GM21390 (cell line): ENCODE measurements around the gene IPO11.

ENCODE experiments used
- ATAC-seq: cut with Tn5 transposase; IDR thresholded peaks from one replicate; pipeline ENCODE4 v1.9.1; 2021; ENCODE audit not compliant: unreplicated experiment

Gene IPO11

DNA sequence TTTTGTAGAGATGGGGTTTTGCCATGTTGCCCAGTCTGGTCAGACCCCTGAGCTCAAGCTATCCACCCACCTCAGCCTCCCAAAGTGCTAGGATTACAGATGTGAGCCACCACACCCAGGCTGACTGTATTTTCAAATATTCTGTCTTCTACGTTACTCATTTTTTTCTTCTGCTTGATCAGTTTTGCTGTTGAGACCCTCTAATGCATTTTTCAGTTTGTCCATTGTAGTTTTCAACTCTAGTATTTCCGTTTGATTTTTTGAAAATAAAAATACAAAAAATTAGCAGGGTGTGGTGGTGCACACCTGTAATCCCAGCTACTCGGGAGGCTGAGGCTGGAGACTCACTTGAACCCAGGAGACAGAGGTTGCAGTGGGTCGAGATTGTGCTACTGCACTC, 155.6 kb downstream of the IPO11 start:
- ATAC-seq = no peak

DNA sequence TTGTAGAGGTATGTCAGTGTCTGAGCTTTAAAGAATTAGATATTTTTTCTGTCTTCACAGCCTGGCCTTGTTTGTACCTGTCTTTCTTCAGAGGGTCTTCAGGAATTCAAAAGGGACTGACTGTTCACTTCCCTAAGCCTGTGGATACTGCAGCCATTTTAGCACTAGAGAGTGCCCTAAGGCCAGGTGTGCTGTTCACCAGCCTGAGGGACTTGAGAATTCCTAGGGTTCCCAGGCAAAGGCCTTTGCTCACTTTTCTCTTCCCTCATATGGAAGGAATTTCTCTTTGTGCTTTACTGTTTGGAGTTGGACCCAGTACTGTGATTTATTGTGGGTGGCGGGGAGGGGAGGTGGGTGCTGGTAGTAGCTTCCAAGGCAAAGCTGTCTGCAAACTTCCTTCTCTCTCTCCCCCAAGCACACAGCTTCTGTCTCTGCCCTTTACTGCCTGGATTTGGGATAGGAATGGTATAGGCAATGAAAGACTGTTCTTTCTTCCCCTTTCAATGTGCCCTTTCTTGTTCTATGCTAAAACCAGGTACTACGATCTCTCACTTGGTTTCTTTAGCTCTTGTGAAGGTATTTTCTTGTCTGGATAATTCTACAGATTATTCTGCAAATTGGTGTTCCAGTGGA, 156.4 kb downstream of the IPO11 start:
- no peak for ATAC-seq

DNA sequence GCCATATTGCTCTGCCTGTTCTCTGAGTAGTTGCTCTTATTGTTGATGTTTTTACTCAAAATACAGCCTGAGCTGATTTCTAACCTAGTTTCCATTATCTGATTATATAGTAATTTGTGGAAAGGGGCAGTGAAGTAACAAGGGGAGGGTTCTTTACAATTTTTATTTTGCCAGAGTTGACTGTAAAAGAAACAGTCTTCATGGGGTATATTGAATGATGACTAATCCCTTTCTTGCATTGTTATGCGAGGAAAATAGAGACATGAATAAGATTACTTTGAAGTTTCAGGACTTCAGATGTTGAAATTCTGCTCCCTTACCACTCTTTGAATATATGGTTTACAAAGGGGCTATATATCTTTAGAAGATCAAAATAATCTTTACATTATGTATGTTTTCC, 156.9 kb downstream of the IPO11 start:
- no peak for ATAC-seq

DNA sequence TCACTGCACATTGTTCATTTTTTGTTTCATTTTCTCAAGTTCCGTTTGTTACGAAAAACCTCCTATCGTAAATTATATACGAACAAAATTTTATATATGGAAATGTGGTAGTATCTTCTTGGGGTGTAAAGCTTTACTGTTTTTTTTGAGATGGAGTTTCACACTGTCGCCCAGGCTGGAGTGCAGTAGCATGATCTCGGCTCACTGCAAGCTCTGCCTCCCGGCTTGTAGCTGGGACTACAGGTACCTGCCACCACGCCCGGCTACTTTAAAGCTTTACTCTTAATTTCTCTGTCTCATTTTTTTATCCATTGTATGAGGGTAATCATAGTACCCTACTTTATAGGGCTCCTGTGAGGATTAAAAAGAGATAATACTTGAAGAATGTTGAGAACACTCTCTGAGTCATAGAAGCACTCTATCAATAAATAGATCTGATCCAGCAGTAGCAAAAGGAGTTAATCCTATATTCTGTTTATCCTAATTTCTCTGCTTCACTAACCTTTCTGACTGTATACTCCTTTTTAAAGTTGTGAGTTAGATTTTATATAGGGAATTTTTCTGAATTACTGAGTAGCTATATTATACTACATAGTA, 160.5 kb downstream of the IPO11 start:
- ATAC-seq = no peak

DNA sequence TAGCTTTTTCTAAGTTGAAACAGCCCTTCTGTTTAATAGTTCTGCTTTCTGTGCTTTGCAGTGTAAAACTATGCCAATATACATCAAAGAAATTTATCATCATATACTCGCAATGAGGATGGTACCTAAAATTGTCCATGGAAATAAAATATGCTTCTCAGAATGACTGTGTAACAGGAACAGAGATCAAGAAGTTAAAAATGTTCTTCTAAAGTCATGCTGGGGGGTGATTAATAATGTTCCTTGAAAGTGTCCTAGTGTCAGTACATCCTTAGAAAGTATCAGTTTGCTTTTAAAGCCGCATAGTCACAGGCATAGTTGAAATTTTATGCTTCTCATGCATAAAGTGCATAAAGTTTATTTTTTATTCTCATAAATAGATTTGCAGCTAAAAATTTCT, 162.0 kb downstream of the IPO11 start:
- peak; percentile 57 for ATAC-seq

DNA sequence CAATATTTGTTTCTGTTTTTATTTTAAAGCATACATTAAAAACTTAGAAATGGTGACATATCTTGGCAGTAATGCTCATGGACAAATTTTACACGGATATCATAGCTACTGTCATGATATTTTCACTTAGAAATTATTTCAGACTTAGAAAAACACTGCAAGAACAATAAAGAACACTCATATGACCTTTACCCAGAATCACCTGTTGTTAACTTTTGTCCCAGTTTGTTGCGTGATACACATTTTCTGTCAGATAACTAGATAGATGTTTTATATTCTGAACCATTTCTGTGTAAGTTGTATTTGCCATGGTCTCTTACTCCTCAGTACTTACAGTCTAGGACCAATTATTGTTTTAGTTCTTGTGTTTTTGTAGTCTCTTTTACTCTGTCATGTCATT, 162.5 kb downstream of the IPO11 start:
- ATAC-seq = no peak

DNA sequence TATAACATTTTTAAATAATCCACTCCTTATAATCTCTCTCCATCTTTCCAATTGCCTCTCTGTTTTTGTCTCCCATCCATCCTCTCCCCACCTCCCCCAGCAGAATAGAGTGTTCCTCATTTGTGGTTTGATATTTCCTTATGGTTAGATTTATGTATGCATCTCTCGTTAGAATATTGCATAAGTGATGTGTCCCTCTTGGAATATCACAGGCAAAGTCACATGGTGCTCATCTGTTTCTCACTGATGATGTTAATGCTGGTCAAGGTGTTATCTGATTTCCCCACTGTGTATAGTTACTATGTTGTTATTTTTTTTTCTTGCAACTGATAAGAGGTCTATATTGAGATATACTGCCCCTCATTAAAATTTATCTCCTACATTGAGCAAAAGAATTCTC, 162.9 kb downstream of the IPO11 start:
- ATAC-seq = no peak

DNA sequence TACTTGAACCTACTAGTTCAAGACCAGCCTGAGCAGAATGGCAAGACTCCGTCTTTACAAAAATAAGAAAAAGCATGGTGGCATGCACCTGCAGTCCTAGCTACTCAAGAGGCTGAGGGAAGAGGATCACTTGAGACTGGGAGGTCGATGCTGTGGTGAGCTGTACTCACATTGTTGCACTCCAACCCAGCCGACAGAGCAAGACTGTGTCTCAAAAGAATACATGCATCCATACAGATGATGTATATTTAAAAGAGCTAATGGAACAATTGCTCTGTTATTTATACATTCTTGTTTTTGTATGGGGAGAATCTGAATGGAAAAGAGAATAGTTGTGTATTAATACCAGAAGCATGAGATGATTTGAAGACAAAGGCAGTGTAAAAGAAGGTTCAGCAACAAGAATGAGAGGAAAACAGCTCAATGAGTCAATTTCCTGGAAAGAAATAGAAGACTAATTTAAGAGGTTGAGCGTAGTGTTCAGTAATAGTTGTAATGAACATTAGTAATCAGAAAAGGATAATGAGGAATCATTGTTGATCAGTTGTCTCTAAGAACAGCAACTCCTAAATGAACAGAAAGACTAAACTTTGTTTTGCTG, 164.1 kb downstream of the IPO11 start:
- ATAC-seq = no peak

DNA sequence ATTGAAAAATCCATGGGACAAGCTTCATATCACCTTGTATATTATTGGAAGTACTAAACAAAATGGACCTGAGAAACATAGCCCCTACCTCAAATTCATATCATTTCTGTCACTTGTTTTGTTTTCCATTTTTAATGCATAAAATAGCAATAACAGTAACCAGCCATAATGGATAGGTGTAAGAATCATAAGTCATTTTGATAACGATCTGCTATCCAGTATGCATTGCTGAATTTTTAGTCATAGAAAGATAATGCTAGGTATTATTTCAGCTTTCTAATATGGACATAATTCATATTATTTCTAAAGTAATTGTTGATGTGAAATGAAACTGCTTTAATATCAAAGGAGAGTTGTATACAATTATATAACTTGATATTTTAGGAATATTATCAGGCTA, 164.9 kb downstream of the IPO11 start:
- no peak for ATAC-seq

DNA sequence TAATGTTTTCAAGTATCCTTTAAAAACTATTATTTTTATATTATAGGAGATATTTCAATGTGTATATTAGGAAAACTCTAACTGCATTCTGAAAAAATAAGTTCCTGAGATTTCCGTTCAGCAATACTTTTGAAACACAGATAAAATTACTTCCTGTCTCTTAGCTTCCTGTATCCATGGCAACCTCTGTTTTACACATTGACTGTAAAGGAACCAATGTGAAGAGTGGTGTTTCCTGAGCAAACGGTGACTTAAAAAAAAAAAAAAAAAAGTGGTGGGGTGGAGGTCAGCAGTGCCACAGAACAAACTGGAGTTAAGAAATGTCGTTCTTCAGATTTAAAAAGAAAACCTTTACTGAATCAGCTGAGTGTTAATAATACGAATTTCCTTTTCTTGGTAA, 166.0 kb downstream of the IPO11 start, which contains the start of gene LRRC70:
Gene LRRC70, plus strand, starts transcription at position 280 of the 400 bp plus-strand sequence. CDS start 620 bp downstream, outside the sequence.
- peak; percentile 87 for ATAC-seq

DNA sequence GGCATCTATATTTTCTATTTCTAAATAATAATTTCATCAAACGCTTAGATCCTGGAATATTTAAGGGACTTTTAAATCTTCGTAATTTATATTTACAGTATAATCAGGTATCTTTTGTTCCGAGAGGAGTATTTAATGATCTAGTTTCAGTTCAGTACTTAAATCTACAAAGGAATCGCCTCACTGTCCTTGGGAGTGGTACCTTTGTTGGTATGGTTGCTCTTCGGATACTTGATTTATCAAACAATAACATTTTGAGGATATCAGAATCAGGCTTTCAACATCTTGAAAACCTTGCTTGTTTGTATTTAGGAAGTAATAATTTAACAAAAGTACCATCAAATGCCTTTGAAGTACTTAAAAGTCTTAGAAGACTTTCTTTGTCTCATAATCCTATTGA, 167.2 kb downstream of the IPO11 start:
- ATAC-seq = no peak

DNA sequence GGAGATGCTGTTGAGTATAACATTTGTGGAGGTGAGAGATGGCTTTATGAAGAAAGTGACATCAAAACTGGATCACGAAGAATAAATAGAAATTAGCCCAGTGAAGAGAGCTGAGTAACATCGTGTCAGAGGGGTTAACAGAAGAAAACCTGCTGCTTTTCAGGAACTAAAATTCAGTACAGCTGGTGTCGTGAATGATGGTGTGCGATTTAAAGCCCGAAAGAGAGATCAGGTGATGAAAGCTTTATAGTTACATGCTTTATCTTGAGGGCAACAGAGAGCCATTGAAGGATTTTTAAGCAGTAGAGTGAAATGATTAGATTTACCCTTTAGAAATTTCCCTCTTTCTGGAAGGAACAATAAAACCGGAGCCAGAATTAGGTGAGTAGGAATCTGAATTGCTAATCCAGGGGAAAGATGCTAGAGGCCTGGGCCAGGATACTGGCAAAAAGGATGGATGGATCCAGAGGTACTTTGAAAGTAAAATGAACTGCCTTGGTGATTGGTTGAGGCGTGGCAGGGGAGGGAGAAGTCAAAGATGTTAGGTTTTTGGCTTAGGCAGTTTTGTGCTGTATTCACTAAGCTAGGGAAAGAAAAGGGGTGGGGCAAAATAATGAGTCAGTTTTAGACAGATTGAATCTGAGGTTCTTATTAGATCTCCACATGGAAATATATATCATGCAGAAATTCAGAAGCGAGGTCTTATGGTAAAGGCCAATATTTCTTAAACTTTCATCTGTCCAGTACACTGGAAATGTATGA, 169.5 kb downstream of the IPO11 start:
- ATAC-seq = no peak

DNA sequence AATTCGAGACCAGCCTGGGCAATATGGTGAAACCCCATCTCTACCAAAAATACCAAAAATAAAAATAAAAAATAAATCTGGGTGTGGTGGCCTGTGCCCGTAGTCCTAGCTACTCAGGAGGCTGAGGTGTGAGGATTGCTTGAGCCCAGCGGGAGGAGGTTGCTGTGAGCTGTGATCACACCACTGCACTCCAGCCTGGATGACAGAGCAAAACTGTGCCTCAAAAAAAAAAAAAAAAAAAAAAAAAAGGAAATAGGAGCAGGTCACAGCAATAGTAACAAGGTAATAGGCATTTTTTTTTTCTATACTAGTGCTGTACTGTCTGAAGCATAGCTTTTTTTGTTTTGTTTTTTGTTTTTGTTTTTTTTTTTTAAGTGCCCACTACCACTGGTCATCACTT, 171.8 kb downstream of the IPO11 start:
- no peak for ATAC-seq

DNA sequence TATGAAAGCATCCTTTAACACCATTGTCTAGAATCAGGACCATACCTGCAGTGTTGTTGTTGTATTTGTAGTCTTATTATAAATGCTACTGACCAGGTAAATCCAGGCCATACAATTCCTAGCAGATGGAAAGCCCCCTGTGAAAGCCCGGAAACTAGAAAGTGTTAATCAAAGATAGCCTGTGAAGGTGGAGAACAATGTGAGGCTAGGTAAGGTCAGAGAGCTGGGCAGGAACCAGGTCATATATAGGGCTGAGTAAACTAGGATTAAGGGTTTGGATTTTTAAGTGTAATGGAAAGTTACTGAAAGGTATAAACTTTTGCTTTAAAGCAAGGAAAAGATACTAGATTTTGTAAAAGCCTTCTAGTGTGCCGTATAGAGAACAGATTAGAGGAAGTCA, 172.7 kb downstream of the IPO11 start:
- no peak for ATAC-seq

DNA sequence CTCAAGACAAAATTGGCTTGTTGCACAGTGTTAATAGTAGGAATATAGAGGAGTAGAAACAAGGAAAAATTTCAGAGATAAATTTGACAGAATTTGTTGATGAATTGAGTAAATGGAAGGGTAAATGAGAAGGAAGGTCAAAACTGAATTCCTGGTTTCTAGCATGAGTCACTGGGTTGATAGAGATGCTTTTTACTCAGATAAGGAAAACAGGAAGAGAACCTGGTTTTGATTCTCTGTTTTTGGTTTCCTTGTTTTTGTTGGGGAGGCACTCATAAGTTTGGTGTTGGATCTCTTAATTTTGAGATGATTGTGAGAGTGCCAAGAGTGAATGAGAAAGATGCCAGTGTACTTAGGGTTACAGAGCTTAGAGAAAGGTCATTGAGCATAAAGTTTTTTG, 173.2 kb downstream of the IPO11 start:
- ATAC-seq = no peak

DNA sequence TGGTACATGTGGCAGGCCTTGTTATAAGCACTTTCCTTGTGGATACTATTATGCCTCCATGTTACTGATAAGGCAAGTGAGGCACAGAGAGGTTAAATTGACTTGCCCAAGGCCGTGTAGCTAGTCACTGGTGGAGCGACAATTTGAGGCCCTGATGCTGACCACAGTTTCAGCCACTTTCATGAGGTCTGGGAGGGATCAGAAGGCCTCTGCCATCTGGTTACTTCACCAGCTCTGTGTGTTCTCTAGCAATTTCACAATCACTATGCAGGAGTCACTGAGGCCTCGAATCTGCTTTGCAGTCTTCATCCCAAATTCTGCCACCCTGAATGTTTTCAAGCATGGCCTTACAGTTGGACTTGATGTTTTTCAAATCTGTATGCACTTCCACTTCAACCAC, 175.2 kb downstream of the IPO11 start:
- ATAC-seq = no peak

DNA sequence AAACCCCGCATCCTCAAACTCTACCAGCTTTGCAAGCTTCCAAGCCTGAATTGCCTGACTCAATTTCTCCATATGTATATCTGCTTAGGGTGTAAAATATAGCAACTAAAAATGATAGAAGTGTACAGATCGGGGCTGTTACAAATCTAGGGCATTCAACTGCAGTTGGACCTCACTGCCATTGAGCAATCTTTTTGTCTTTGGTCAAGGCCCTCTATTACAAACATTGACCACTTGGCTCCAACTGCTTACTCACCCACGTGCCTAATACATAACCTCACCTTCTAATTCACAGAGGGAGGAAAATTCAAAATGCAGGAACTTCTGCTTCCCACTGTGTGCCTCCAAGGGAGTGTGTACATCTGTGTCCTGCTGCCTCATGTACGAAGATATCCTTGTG, 176.1 kb downstream of the IPO11 start:
- ATAC-seq = no peak

DNA sequence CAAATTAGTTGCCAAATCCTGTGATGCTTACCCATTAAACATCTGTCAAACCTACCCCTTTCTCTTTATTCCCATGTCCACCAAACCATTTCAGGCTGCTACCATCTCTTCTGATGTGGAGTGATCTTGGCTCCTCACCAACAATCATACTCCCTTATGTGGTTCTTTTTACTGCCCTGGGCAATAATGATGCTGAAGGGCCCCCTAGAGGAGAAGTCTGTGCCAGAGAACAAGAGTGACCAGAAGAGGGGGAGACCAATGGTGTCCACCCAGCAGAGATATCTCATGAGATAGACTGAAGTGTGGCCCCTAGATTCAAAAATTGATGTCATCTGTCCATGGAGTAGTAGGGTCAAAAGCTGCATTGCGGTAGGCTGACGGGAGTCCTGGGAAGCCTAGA, 176.9 kb downstream of the IPO11 start:
- ATAC-seq = no peak

DNA sequence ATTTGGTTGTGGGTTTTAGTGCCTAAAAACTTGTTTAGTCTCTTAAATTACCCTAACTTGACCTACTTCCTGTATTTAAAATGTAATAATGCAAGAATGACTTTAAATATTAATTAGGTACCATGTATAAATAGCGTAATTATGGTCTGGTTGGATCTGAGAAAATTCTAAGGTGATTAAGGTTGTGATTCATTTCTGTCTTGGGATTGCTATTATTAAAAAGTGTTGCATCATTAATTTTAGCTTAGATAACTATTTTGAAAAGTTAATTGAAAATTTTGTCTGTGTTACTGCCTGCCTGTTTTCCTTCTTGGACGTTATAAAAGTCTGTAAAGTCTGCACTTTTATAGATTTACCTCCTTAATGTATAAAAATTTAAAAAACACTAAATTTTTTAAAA, 177.8 kb downstream of the IPO11 start:
- no peak for ATAC-seq

DNA sequence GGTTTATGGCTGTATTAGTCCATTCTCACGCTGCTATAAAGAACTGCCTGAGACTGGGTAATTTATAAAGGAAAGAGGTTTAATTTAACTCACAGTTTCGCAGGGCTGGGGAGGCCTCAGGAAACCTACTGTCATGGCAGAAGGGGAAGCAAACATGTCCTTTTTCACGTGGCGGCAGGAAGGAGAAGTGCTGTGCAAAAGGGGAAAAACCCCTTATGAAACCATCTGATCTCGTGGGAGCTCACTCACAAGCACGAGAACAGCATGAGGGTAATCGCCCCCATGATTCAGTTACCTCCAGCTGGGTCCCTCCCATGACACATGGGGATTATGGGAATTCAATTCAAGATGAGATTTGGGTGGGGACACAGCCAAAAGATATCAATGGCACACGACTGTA, 180.0 kb downstream of the IPO11 start:
- ATAC-seq = no peak

DNA sequence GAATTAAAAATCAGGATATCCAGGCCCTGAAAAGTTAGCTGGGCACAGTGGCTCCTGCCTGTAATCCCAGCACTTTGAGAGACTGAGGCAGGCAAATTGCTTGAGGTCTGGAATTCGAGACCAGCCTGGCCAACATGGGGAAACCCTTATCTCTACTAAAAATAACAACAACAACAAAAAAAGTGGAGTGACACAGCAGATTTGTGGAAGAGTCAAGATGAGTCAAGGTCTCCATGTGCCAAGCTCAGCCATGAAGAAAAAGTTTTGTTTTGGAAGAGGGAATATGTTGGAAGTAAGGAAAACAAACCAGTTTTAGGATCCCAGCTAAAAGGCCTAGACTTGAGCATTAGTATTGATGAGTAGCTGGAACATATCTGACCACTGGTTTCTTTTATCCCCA, 180.8 kb downstream of the IPO11 start:
- ATAC-seq = no peak

DNA sequence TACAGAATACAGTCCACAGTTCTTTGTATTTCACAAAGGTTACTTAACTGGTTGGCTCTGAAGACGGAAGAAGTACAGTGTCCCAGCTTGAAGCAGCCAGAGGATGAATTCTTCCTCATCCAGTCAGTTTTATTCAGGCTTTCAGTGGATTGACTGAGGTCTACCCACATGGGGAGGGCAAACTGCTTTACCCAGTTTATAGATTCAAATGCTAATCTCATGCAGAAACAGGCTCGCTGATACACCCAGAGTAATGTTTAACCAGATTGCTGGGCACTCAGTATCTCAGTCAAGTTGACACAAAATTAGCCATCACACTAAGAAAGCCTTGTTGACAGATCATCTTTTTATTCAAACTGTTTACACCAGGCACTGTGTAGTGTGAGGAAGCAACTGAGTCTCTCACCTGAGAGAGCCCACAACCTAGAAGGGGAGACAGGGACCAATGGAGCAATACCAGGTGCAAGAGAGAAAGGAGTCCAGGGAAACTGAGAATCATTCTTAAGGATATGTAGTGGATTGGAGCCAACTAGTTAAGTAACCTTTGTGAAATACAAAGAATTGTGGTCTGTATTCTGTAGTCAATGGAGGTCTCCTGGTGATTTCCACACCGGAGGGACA, 181.9 kb downstream of the IPO11 start:
- no peak for ATAC-seq
